HG03135 (cell line): Measurements from ENCODE around the gene PPM1F.

Experiments
- ATAC-seq: cut with Tn5 transposase; IDR thresholded peaks from one replicate; pipeline ENCODE4 v1.9.1; 2021; ENCODE audit warnings: mild to moderate bottlenecking, moderate library complexity; ENCODE audit not compliant: unreplicated experiment

Gene PPM1F, protein sequence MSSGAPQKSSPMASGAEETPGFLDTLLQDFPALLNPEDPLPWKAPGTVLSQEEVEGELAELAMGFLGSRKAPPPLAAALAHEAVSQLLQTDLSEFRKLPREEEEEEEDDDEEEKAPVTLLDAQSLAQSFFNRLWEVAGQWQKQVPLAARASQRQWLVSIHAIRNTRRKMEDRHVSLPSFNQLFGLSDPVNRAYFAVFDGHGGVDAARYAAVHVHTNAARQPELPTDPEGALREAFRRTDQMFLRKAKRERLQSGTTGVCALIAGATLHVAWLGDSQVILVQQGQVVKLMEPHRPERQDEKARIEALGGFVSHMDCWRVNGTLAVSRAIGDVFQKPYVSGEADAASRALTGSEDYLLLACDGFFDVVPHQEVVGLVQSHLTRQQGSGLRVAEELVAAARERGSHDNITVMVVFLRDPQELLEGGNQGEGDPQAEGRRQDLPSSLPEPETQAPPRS

DNA sequence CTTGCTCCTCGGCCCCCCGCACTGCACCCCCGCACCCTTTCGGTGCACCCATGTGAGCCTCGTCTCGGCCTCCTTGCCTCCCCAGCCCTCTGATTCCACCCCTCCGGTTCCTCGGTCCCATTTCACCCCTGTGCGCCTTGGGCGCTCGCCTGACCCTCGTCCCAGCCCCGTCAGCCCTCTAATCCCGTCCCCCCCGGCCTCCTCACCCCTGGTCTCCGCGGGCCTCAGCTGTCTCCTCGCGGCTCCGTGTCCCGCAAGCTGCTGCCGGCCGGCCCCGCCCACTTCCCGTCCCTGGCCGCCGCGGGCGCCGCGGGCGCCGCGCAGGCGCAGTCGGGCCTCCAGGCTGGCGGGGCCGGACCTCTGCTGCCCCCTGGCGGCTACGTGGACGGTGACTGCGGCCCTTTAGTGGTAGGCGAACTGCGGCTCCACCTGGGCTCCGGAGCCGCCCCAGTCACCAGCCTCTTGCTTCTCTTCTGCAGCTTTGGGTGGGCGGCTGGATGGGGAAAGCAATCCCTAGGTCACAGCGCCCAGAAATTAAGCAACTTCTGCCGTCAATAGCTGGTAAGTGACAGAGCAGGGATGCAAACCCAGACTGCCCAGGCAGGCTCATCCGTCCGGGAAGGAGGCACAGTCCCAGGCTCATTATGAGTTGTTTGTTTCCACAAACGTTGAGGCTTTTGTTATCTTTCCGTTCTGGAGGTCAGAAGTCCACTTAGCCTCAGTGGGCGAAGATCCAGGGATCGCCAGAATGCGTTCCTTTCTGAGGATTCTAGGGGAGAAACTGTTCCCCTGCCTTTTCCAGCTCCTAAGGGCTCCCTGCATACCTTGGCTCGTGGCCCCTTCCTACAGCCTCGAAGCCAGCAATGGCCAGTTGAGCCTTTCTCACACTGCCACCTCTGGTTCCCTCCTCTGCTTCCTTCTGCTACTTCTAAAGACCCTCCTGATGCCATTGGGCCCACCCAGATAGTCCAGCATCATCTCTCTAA, at the start of gene PPM1F:
Gene PPM1F, minus strand, starts transcription at position 263 of the 986 bp plus-strand sequence. CDS start 6,800 bp downstream, outside the sequence.
- ATAC-seq: peak; percentile 69

DNA sequence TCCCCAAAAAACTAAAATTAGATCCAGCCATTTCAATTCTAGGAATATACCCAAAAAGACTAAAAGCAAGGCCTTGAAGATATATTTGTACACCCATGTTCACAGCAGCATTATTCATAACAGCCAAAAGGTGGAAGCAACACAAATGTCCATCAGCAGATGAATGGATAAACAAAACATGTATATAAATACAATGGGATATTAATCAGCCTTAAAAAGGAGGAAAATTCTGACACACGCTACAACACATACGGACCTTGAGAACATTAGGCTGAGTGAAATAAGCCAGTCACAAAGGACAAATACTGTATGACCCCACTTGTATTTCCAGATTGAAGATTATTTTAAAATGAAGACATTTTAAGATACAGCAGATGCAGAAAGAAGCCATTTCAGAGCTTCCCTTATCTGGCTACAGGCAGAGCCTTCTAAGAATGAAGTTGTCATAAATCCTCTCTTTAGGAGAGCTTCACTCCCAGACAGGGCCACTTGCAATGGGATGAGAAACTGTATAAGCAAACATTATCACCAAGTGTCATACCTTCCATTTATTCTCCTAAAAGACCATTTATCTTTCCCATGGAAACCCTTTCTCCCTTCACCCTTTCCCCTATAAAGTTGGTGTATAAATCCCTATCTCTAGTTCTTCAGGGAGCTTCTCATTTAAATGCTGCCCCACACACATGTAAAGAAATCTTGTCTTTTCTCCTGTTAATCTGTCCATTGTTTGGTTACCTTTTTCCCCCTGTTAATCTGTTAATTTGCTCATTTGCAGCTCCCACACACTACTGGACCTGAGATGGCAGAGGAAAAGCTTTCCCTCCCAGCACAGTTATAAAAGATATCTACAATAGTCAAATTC, 49.2 kb upstream of the PPM1F start:
- ATAC-seq: no peak

DNA sequence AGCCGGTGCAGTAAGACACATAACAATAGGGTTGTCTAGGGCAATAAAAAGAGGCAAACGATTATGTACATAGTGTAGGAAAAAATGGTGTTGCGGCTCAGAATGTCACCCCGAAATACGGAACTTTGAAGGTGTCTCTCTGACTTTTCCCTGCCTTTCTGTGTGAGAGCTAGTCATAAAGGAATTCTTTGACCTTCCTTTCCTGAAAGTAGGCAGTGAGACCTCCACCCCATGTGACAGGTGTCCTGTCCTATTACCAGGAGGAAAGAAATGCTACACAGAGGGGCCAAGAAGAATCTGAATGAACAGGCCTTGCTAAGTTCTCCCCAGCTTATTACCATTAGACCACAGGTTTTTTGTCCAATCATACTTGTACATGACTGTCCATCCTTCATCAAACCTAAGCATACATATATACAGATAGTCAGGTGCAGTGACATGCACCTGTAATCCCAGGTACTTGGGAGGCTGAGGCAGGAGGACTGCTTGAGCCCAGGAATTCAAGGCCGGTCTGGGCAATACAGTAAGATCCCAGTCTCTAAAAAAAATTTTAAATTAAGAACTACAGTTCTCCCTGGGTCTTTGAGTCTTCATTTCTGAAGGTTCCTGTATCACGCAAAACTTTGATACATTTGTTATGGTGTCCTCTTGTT, 46.1 kb upstream of the PPM1F start:
- ATAC-seq: no peak

DNA sequence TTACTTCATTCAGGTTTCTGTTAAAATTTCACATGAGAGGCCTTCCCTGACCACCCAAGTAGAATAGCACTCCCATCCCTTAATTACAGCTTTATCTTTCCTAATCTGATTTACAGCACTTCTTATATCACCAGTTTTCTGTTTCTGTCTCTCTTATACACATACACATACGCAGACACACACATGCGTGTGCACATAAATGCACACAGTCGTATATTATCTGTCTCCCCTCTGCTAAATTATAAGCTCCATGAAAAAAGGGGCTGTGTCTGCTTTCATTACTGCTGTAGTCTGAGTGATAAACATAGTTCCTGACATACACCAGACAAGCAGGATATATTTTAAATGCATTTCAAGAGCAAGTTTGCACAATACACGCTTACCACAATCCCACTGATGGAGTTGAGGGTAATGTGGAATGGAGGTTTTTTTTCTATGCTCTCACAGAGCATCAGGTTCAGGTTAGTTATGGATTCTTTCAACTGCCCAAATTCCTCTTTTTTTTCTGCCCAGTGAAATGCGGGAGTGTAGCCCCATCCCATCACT, 43.6 kb upstream of the PPM1F start:
- no peak for ATAC-seq

DNA sequence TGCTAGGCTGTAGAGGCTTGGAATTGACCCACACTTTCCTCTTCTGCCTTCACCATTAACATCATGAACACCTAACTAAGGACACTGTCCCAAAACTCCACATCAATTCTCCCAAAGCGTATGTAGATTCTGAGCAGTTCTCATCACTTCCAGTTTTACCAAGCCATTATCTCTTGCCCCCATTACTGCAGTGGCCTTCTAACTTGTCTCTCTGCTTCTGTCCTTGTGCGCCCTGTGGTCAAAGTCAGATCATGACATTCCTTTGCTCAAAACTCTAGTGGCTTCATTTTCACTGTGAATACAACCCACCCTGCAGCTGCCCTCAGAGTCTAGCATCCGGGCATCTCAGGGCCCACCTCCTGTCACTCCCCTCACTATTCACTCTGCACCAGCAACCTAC, 43.0 kb upstream of the PPM1F start:
- ATAC-seq: no peak

DNA sequence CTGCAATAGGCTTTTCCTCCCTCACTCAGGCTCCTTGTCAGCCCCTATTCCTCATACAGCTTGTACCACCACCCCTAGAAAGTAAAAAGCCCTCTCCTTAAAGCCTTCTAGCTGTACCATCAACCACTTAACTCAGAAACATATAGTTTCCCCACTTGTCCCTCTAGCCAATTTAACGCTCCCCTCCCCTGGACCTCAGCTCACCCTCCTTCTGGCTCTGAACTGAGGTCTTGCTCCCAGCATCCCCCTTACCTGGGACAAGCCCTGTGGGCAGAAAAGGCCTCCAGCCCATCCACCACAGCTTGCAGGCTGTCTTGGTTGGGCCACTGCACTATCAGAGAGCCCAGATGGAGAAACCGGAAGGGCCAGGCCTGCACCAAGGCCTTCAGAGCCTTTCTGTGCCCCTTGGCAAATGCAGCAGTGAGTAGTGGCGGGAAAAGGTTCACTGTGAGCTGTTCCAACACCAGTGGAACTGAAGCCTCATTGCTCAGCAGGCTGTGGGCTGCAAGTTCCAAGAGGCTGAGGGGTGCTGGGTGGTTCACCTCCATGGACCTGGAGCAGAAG, 42.3 kb upstream of the PPM1F start:
- ATAC-seq: no peak

DNA sequence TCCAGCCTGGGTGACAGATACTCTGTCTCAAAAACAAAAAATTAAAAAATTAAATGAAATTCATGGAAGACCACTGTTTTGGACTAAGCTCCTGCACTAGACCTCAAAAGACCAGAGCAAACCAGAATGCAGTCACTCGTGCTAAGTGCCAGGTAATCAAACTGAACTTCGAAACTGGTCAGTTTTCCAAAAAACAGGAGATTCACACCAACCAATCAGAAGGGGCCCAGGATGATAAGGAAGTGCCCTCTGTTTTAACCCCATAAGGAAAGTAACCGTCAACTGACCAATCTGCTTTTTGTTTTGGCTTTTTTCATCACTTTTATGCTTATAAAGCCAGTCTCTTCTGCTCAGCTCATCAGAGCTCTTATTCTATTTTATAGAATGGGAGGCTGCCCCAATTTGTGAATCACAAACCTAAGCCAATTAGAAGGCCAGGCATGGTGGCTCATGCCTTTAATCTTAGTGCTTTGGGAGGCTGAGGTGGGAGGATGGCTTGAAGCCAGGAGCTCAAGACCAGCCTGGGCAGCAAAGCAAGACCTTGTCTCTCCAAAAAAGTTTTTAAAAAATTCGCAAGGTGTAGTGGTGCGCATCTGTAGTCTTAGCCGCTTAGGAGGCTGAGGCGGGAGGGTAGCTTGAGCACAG, 40.1 kb upstream of the PPM1F start:
- ATAC-seq: no peak

DNA sequence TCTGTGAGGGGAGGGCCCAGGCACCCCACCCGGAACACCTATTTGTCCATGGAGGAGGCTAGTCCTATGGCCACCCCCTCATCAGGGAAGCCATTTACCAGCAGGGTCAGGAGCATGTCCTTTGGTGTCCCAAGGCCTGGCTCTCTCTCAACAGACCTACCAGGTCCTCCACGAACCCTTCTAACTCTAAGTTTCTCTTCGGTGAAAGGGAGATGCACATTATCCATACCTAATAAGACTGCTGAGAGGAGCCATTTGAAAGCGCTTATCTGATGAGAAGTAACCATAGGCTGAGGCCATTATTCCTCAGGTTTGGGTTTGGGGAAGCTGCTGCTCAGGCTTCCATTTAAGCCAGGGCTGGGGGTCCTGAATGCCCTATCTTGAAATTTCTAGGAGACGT, 39.1 kb upstream of the PPM1F start:
- ATAC-seq: no peak

DNA sequence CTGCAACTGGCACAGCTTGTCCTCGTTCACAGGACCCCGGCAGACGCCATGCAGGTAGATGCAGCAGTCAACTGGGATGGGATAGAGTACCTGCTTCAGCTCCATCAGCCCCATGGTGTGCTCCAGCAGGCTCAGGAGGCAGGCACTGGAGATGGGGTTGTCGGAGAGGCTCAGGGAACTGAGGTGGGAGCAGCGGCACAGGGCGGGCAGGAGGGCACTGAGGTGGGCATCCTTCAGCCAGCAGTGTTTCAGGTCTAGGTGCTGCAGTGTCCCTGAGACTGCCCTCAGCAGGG, 38.6 kb upstream of the PPM1F start:
- no peak for ATAC-seq

DNA sequence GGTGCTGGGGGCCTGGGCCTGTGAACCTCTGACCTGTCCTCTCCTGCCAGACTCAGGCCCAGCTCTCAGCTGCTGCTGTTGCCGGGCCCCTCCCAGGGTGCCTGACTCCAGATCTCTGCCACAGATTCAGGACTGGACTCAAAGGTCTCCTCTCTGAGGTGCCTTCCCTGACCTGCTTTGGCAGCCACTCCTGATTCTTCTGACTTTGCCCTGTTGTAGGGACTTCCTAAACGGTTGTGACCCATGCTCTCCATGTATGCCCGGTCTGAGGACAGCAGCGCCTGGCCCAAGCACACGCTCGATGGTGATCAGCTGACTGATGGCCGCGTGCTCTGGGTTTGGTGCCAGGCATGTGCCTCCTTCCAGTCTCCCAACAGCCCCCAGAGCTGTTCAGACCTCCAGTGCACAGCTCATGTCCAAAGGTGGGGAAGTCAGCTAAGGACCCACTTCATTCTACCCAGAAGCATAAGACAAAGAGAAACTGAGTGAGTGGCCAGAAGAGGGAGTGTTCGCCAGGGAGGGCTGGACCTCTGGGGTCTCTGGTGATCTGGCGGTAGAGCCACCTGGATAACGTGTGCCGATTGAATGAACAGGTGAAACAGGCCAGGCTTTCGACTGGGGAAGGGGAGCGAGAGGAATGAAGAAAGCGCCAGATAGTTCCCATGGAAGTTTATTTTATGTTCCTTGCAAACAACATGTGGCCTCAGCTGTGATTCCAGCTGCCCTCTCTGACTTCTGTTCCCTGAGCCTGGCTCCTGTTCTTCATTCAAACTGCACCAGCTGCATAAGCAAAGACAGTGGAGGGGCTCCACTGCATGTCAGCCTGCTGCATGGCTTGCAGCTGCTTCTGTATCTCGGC, 38.0 kb upstream of the PPM1F start:
- ATAC-seq: no peak

DNA sequence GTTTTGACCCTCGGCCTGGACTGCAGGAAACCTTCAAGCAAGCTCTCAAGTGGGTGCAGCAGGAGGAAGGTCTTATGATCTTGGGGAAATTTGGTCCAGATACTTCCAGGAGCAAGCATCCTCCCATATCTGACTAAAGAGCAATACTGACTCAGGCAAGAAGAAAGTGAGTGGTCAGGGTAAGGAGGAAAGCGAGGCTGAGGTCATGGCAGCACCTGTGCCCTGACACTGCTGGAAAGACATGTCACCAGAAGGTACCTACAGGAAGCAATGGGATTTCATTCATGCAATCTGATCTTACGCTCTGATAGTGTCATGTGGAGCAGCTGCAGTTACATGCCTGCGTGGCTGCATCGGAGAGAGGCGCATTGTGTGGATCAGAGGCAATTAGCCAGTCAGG, 36.4 kb upstream of the PPM1F start:
- no peak for ATAC-seq

DNA sequence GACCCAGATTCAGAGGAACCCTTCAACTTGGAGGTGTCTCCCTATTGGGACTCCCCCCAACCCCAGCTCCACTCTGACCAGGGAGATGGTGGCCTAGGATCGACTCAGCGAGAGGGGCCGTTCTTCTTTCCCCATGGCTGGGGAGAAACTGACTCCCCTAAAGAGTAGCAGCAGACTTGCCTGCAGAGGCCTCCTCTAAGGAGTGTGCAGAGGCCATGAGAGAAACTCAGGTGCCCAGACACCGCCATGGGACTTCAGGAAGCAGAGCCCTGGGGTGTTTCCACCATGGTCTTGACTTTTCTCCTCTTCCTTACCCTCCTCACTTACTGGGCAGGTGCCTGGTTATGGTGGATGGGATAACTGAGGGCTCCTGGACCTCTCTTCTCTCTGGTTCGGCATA, 32.6 kb upstream of the PPM1F start:
- ATAC-seq: no peak

DNA sequence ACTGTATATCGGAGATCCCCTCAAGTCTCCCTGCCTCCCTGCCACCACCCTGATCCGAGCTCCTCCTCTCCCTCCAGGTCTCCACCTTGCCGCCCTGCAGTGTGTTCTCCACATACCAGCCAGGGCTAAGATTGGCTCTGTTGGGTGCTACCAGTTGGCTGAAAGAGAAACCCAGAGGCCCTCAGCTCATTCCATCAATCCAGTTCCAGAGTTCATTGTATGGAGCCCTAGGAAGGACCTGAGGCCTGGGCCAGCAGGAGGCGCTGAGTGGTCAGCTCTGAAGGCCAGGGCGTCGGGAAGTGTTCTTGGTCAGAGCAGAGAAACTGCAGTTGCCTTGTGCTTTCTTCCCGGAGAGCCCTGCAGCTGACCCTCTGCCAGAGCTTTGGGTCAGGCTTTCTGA, 32.1 kb upstream of the PPM1F start:
- ATAC-seq: no peak

DNA sequence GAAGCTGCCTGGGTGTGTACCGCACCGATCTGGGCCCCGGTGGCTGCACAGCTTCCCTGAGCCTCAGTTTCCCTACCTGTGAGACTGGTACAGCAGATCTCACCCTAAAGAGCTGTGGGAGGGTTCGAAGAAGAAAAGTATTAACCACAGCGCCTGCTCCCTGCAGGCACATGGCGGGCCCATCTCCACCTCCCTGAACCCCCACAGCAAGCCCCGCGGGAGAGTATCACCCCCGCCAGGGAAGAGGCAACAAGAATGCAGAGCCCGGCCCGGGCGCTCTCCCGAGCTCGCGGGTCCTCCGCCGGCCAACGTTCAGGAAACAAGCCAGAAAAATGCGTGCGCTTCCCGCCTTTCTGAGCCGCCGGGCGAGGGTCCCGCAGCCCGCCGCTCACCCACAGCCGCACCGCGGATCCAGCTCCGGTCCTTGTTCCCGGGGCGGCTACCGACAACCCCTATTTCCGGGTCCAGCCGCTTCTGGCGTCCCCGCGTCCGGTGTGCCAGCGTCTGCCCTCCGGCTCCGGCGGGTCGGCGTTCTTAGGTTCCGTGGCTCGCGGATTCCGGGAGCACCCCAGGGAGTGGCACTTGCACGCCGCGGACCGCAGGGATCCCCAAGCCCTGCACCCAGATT, 29.8 kb upstream of the PPM1F start, which contains the start of gene TOP3B:
Gene TOP3B, minus strand, starts transcription at position 450 of the 628 bp plus-strand sequence. CDS start 7,078 bp downstream, outside the sequence.
- ATAC-seq: peak; percentile 60

DNA sequence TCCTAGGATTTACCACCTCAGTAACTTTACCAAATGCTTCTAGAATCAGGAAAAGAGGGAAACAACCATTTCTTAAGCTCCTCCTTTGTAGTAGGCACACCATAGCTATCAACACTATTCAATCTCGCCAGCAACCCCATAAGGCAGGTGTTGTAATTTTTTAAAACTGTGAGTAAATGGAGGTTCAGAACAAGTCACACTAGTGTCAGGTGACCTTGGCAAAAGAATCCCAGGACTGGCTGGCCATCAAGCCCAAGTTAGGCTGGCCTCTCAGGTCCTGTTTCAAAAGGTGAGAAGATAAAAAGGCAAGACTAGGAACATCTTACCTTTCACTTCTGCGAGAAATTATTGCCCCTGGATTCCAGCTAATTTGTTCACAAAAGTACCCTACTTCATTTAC, 29.2 kb upstream of the PPM1F start:
- ATAC-seq: no peak

DNA sequence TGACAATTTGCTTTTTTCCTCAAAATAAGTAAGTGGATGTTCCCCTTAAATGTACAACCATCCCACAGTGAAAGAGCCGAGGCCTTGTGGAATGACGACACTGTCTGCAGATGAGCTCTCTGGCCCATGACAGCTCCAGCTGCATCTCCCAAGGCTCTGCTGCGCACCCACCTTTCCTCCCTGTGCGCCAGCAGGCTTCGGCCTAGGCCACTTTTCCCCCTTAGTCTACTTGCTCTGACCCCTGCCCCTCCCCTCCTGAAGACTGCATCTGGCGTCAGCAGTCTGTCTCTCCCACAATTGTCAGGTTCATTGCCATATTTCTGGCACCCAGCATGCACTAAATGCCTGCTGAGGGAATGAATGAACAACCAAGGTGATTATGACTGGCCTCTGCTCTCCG, 27.9 kb upstream of the PPM1F start:
- ATAC-seq: no peak

DNA sequence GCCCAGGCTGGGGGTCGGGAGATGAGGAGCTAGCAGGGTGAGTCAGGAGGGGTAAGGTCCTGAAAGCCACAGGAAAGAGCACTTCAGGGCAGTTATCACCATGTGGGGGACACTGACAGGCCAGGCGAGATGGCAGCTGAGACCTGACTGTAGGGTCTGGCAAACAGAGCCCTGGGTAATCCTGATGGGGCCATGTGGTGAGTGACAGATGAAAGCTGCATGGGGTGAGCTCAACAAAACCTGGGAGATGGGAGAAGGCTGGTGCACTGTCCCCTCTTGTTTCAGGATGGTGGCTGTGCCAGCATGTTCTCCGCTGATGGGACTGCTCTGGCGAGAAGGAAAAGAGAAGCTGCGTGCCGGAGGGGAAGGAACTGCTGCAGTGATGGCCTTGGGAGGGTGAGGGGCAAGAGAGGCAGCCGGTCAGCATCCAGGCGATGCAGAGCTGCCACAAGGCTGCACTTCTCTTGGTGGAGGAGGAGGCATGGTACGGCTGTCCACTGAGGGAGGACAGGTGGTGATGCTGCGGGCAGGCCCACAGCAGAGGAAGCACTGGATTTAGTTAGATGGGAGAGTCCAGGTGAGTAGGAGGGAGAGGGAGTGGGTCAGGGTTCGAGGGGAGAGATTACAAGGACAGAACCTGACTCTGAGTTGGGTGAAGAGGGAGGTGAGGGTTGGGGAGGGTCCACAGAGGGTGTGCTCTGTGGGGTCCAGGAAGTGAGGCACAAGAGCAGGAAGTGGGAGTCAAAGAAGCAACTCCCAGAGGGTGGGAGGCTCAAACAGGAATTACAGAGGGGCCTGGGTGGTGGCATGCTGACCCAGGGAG, 26.1 kb upstream of the PPM1F start:
- ATAC-seq: no peak
